Occipital lobe (tissue), 2 donors: ENCODE measurements around the gene BCR. TPM values are rescaled to one million over a fixed set of nuclear protein-coding genes. Genes with fewer than 3 reads are reported as not detected.

Experiments
- DNase-seq: peaks from one replicate; lab custom pipeline; 2025; lab: John Stamatoyannopoulos, UW
- total RNA-seq: library from RNA; depleted of rRNA; stranded (reverse); fragments of >200 nt; gene quantifications from one replicate; pipeline ENCODE4 v1.2.3, GENCODE V29; 2014

Gene BCR
- total RNA-seq, 1 donor from 2014 or later: 53.2 TPM

- DNase-seq: no peak
Observed at GRCh38 chr22:23273445-23274145, 93.3 kb downstream of the BCR start.

- DNase-seq: no peak
Observed at GRCh38 chr22:23274146-23274526, 93.8 kb downstream of the BCR start.

DNA sequence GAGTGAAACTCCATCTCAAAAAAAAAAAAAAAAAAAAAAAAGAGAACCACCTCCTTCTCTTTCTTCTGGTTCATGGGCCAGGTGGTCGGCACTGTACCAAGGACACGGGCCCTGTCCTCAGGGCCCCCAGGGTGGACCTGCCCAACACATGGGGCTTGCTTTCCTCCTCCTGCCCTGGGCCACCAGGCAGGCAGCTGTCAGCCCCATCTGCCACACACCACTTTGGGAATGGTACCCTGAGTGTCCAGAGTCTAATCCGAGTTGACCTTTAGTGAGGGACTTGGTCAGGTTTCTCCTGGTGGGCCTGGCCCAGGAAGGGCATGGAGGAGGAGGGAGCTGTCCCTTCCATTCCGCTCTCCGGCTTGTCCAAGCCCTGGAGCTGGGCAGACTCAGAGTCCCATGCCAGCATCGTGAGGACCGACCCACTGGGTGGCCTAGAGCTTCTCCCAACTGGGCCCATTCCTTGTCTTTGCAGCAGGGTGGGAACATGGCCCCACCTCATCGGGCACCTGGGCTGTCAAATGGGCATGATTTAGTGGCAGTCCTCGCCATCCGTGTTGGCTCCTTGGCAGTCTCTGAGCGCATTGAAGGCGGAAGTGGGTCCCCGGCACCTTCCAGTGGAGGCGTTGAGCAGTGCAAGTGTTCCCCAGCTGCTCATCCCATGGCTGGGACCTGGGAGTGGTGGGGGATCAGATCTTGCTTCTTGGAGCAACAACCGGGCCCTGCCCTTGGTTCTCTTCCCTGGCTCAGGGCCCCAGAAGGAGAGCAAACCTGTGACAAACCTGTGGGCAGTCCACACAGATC is 94.8 kb downstream of the BCR start:
- DNase-seq: no peak

DNA sequence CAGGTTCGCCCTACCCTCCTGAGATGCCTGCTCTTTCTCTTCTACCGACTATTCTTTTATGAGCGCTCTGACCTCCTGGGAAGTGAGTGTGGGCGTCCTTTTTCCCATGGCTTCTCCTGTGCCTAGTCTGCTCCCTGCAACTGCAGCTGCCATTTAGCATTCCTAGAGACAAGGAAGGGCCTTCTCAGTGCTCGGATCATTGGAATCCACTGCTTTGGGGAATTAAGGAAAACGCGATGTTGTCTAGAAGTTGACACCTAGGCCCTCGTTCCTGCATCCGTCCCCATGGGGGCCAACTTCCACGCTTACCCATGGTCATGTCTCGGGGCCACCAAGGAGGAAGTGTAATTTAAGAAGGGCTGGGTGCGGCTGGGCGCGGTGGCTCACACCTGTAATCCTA is 95.4 kb downstream of the BCR start:
- no peak for DNase-seq

GRCh38 chr22:23276656-23277582 is 96.6 kb downstream of the BCR start:
- no peak for DNase-seq

DNA sequence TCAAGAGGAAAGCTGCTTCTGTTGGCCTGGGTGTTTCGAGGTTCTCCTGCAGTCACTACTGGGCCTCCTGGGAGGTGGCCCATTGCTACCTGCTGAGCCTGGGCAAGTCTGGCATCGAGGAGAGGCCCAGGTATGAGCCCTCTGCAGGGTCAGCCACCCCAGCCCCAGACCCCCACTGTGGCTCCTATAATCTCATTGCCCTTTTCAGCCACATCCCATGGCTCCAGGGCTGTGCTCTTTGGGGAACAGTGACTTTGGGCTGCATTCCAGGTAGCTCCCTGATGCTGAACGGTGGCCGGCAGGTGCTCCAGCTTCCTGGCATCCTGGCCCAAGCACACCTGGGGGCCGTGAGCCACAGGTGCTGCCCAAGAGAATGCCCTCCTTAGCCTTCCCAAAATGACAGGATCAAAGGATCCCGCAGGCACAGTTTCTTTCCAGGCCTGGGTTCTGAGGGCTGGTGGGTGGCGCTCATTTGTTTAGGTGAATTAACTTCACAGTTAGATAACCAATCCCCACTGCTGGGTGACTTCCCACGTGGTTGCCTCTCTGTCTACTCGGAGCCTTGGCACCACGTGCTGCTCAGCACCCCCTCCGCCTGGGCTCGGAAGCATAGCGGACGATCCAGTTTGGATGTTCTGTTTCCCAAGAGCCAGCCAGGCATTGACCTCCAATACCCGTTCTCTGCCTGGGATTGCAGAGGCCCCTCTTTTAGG is 97.4 kb downstream of the BCR start:
- no peak for DNase-seq

DNA sequence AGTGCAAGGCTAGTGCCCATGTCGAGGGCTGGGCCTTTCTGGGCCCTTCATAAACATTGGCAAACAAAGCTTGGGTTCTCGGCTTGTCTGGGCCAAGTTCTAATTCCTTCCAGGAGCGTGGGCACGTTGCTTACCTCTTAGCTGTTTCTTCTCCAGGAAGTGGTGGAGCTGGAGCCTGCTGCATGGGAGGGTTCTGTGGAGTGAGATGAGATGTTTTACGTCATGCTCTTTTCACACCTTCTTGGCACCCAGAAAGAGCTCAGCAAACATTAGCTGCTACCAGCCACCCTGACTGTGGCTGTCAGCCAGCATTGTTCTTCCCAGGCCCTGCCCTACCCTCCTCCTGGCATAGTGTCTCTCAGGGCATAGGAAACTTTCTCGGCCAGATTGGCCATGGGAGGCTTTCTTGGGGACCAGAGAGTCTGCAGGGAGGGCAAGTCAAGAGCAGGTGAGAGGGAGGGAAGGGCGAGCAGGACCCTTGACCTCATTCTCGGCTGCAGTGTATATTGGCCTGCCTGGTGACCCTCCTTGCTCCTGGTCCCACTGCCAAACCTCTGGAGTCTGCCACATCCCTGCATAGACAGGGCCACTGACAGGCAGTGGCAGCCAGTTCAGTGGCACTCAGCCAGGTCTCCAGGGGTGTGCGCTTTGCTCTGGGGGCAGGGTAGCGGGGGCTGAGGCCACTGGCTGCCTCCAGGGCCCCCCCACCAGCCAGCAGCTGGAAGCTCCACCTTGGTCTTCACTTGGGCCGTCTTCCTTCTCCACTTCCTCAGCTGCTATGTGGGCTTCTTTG is 98.8 kb downstream of the BCR start:
- peak; percentile 33 for DNase-seq

DNA sequence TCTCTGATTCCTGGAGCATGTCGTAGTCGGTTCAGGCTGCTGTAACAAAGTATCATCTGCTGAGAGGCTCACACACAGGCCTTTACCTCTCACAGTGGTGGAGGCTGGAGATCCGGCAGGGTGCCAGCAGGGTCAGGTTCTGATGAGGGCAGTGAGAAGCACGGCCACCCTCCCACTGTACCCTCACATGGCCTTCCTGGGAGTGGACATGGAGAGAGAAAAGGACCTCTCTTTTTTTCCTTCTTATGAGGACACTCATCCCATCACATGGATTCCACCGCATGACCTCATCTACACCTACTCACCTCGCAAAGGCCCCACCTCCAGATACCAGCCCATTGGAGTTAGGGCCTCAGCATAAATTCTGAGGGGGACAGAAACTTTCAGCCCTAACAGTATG is 99.5 kb downstream of the BCR start:
- no peak for DNase-seq

- no peak for DNase-seq
Observed at GRCh38 chr22:23280356-23281052, 100.2 kb downstream of the BCR start.

DNA sequence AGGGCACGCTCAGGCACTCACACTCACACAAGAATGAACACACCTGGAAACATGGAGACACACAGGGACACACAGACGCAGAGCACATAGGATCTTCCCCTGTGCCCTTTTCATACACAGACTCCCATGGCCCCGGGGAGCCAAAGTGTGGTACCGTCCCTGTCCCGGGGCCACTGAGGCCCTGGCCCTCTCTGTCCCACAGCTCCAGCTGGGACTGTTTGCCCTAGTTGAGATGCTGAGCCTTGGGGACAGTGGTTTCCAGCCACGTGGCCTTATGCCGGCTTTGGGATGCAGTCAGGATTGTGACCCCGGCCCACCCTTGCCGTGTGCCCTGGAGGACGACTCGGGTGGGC is 100.7 kb downstream of the BCR start:
- no peak for DNase-seq

- peak; percentile 88 for DNase-seq
Observed at GRCh38 chr22:23281406-23282088, 101.2 kb downstream of the BCR start.

DNA sequence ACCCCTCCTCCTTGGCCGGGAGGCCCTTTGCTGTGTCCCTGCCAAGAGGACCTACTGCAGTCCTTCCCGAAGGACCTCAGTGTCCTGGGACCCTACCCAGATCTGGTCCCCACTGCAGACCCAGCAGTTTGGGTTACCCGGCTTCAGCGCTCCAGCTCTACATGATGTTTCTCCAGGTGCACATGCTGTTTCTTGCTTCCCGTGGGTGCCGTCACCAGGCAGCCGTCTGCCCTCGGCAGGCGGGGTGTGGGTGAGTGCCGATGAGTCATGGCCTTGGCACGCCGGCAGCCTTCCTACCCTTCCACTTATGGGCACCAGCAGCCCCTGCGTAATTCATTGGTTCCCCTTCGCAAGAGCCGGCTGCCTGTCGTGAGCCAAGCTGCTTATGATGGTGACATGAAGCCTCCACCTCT is 101.8 kb downstream of the BCR start:
- peak; percentile 88 for DNase-seq

GRCh38 chr22:23282516-23282915 is 102.2 kb downstream of the BCR start:
- DNase-seq: no peak

DNA sequence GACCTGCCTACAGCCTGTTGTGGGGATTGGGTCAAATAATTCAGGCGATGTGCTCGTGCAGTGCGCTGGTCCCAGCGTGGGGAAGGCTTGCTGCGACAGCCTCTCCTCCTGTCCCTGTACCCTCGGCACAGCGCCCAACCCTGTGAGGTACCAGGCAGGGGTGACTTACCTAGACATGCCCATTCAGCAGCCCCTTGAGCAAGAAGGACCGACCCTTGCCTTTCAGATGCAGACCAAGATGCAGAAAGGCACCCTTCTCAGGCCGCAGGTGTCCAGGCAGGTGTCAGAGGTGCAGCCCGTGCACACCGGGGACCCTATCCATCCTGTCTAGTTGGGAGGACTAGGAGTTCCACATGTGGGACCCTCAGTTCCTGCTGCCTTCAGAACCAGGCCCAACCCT is 102.7 kb downstream of the BCR start:
- DNase-seq: no peak

DNA sequence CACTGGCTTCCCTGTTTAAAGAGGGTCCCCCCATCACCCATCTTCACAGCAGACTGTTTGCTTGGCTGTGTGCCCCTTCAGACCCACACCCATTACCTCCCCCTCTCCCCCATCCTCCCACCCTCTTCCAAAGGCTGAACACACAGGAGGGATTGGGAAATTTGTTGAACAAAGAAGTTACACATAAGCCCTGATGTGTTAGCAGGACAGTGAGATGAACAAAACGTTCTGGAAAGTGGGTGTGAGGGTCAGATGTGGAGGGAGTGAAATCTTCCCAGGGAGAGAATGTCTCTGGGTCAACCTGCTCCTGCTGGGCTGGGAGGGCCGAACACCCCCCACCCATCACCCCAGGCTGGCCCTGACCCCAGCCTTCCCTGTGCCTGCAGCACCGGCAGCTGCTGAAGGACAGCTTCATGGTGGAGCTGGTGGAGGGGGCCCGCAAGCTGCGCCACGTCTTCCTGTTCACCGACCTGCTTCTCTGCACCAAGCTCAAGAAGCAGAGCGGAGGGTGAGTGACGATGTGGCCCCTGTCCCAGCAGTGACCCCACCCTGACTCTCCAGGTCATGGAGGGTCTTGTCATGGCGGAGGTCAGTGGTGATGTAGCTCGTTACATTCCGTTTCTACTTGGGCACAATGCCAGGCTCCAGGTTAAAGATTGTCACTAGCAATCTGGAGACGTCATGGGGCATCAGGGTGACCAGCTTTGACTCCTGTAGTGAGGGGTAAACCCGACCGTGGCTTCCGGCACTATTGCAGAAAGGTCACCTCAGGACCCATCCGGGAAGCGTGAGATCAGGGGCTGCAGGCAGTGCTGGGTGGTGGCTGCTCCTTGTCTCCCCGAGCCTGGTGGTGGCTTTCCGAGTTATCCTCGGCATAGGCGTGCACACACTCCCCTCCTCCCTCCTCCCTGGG is 103.5 kb downstream of the BCR start:
- no peak for DNase-seq

DNA sequence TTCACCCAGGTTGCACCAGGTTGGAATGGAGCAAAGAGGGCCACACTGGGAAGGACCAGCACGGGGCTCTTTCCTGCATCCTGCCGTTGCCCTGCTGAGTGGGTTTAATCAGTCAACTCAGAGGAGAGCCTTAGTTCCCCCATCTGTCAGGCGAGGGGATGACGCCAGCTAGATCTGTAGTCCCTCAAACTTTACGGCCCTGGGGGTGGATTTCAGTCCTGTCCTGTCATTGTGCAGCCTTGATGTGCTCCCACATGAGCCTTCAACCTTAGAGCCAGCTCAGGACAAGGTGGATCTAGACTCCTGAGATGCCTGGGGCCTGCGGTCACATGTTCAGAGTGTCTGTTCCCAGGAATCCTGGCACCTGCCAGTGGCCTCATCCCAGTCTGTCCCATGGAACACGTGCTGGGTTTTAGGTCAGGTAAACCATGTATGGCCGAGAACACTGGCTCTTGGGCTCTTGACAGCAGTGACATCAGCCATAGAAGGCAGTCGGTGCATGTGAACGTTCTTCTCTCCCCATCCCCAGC is 104.3 kb downstream of the BCR start:
- DNase-seq: no peak

- DNase-seq: no peak
Observed at GRCh38 chr22:23285236-23285635, 104.9 kb downstream of the BCR start.

DNA sequence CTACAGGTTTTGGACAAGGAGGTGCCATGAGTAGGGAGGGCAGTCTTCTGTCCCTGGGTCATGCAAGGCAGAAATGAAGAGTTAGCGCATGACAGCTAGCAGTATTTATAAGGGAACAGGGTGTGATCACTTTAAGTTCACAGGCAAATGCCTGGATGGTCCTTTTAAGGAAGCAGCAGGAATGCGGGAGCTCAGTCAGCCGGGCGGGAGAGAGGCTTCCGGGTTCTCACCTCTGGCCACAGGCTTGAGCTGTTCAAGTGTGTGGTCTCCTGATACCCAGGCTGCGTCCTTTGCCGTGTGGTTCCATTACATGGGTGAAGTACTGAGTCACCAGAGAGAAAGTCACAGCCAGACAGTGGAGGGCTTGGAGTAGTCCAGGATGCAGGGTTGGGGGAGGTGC is 105.4 kb downstream of the BCR start:
- no peak for DNase-seq
